Activated gamma-delta T cell (primary cell): ENCODE data around the gene SLC9A4.
"Not testable (repeated sequence)": the region's sequence is repeated elsewhere in the genome, so short reads cannot be mapped to it uniquely, and the experiment has no call there.

ENCODE experiments used
- DNase-seq: peaks from one replicate; lab custom pipeline; 2025; lab: John Stamatoyannopoulos, UW

The SLC9A4 gene

DNA sequence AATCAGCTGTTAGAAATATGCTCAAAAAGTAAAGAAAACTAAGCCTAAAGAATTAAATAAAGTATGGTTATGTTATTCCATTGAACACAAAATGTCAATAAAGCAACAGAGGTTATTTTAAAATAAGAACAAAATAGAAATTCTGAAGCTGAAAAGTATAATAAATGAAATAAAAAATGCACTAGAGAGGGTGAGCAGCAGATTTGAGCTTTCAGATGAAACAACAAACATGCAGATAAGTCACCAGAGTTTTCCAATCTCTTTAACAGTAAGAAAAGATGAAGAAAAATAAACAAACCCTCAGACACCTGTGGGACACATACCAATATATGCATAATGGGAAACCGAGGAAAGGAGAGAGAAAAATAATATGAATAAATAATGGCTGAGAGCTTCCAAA, 76.0 kb downstream of the SLC9A4 start:
- no peak for DNase-seq

- no peak for DNase-seq
These were observed 77.1 kb downstream of the SLC9A4 start for GRCh38 chr2:102550151-102550550.

DNA sequence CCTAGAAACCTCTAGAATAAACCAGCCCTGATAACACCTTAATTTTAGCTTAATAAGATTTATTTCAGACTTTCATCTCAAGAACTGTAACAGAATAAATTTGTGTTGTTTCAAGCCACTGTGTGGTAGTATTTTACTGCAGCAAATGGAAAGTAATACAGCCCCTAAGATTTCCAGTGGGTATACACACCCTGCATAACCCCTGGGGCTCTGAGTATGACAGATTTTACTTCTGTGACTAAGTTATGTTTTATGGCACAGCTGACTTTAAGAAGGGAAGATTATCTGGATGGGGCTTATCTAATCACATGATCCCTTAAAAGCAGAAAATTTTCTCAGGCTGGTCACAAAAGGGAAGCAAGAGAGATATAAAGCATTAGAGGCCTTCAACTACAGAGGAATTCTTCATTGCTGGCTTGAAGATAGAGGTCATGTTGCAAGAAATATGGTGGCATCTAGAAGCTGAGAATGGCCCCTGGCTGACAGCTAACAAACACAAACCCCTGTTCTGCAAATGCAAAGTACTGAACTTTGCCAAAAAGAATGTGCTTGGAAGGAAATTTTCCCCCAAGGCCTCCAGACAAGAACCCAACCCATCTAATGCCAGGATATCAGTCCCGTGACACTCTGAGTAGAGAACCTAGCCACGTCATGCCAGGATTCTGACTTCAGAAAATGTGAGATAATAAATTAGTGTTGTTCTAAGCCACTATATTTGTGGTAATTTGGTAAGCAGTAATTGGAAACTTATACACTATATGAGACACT, 78.5 kb downstream of the SLC9A4 start:
- DNase-seq = no peak

DNA sequence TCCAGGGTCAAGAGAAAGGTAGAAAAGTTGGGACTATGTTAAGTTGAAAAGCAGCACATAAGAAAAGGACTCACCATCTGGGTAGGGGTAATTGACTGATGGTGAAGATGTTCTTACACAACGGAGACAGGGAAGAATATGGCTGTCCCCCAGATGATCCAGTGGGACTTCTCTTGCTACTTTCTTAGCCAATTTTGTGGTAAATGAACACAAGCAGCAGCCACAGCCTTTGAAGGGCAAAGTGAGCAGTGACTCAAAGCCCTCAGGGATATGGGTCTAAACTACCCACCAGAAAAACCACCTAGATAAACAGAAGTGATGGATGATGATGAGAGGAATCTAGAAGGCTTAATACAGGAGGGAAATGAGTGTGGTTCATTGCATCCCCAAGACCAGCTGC, 80.6 kb downstream of the SLC9A4 start:
- no peak for DNase-seq

GRCh38 chr2:102558463-102558862, 85.4 kb downstream of the SLC9A4 start:
- DNase-seq = no peak

DNA sequence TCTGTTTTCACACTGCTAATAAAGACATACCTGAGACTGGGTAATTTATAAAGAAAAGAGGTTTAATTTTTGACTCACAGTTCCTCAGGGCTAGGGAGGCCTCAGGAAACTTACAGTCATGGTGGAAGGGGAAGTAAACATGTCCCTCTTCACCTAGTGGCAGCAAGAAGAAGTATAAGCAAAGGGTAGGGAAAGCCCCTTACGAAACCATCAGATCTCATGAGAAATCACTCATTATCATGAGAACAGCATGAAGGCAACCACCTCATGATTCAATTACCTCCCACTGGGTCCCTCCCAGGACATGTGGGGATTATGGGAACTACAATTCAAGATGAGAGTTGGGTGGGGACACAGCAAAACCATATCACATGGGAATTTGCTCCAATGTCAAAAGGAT, 89.5 kb downstream of the SLC9A4 start:
- not testable (repeated sequence) for DNase-seq

GRCh38 chr2:102575888-102576287, 102.9 kb downstream of the SLC9A4 start:
- no peak for DNase-seq

- DNase-seq = no peak
These were observed 105.3 kb downstream of the SLC9A4 start for GRCh38 chr2:102578376-102578775.

DNA sequence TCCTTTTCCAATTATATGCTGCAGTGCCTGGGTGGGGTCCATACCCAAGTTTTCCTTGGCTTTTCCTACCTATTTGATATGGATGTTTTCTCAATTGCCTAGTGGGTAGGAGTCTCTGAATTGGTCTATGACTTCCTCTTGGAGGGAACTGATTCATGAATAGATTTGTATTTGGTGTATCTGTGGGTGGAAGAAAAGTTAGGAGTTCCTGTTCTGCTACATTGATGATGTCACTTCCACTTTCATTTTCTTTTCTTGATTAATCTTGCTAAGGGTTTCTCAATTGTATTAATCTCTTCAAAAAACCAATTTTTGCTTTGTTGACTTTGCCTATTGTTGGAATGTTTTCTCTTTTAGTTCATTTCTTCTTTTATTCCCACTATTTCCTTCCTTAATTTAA, 108.9 kb downstream of the SLC9A4 start:
- no peak for DNase-seq

DNA sequence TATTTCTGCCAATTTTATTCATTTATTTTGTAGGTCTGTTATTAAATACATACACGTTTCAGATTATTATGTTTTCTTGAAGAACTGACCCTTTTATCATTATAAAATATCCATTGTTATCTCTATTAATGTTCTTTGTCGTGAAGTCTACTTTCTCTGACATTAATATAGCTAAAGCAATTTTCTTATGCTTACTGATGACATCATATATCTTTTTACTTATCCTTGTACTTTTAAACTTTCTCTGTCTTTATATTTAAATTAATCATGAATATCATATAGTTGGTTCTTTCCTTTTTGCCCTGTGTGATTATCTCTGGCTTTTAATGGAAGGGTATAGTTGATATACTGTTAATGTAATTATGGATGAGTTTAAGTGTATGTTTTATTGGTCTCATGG, 109.8 kb downstream of the SLC9A4 start:
- DNase-seq = no peak
